CD4-positive, alpha-beta T cell treated with Interleukin-10 for 1 hour (primary cell): Measurements from ENCODE around the gene CDCA5.

Experiments
- DNase-seq: peaks from one replicate; pipeline ENCODE4 v3.0.0-alpha.2; 2020

The CDCA5 gene

GRCh38 chr11:65067446-65067845, 16.4 kb downstream of the CDCA5 start:
- DNase-seq, result no peak

- DNase-seq, result no peak
These were observed 17.0 kb downstream of the CDCA5 start for GRCh38 chr11:65066805-65067291.

GRCh38 chr11:65066315-65066714, 17.5 kb downstream of the CDCA5 start:
- DNase-seq, result no peak

GRCh38 chr11:65065851-65066250, 18.0 kb downstream of the CDCA5 start:
- no peak for DNase-seq

GRCh38 chr11:65064847-65065240, 19.0 kb downstream of the CDCA5 start:
- no peak for DNase-seq

- no peak for DNase-seq
These were observed 20.3 kb downstream of the CDCA5 start for GRCh38 chr11:65063532-65063931.

- DNase-seq, result no peak
These were observed 22.9 kb downstream of the CDCA5 start for GRCh38 chr11:65060913-65061408.

GRCh38 chr11:65059959-65060824, 23.6 kb downstream of the CDCA5 start:
- no peak for DNase-seq

GRCh38 chr11:65059523-65059922, 24.3 kb downstream of the CDCA5 start:
- DNase-seq, result no peak

- no peak for DNase-seq
These were observed 25.3 kb downstream of the CDCA5 start, which contains the start of gene NAALADL1 for GRCh38 chr11:65058419-65059054. Gene NAALADL1 (minus strand): TSS chr11:65058553. CDS start chr11:65058521, 32 bp downstream.

GRCh38 chr11:65058012-65058411, 25.8 kb downstream of the CDCA5 start:
- DNase-seq, result no peak

- DNase-seq, result no peak
These were observed 26.3 kb downstream of the CDCA5 start for GRCh38 chr11:65057526-65057925.

- no peak for DNase-seq
These were observed 26.8 kb downstream of the CDCA5 start for GRCh38 chr11:65056999-65057398.

- DNase-seq, result no peak
These were observed 28.3 kb downstream of the CDCA5 start for GRCh38 chr11:65055538-65055937.

GRCh38 chr11:65053827-65054508, 29.9 kb downstream of the CDCA5 start:
- peak; percentile 43 for DNase-seq

GRCh38 chr11:65051398-65051858, 32.4 kb downstream of the CDCA5 start:
- no peak for DNase-seq

- DNase-seq, result peak; percentile 16
These were observed 36.0 kb downstream of the CDCA5 start for GRCh38 chr11:65047581-65048422.

- DNase-seq, result no peak
These were observed 38.1 kb downstream of the CDCA5 start for GRCh38 chr11:65045728-65046127.

GRCh38 chr11:65045061-65045460, 38.8 kb downstream of the CDCA5 start:
- DNase-seq, result no peak

GRCh38 chr11:65043881-65044501, 39.8 kb downstream of the CDCA5 start:
- DNase-seq, result no peak

GRCh38 chr11:65042891-65043290, 40.9 kb downstream of the CDCA5 start:
- DNase-seq, result no peak
